SK-N-SH (cell line): ENCODE results near the gene MLLT10. TPM values are rescaled to one million over a fixed set of nuclear protein-coding genes. Genes with fewer than 3 reads are reported as not detected.

Source experiments
- CTCF ChIA-PET: fragments of 300-600, 350-600 bp; formaldehyde crosslinking; extraction: SDS; loops from one replicate; lab custom pipeline; 2021; lab: Yijun Ruan, JAX
- POLR2A ChIA-PET: fragments of 350-600 bp; sonication (Branson Sonifier 250); formaldehyde crosslinking; extraction: SDS; loops from one replicate; lab custom pipeline; 2020; ENCODE audit warnings: antibody characterized with exemption, inconsistent platforms; lab: Yijun Ruan, JAX
- DNase-seq: peaks from one replicate; pipeline ENCODE4 v3.0.0; 2012
- H2AFZ ChIP-seq: fragments of 200-600 bp; sonication (generic); 2 replicates; pipeline ENCODE4 v1.8.1; 2016; ENCODE audit warnings: antibody characterized with exemption, mild to moderate bottlenecking, low read depth
- H3F3A ChIP-seq: fragments of 200-600 bp; sonication (generic); replicated peaks from 2 replicates; pipeline ENCODE3; 2016; ENCODE audit warnings: antibody characterized with exemption, mild to moderate bottlenecking; ENCODE audit not compliant: insufficient read depth
- H3K27ac ChIP-seq, 2 experiments: fragments of 200-500 bp in 1 of 2; fragments of 200-600 bp in 1 of 2; sonication (Bioruptor generic) in 1 of 2; sonication (generic), shearing (Covaris generic) in 1 of 2; 2 replicates each; pipeline versions ENCODE4 v1.5.1 to v1.6.1; 2014 to 2016; ENCODE audit warnings: low read depth in 2 of 2, inconsistent platforms in 1 of 2, low read length in 1 of 2, mild to moderate bottlenecking in 1 of 2, mixed read lengths in 1 of 2
- H3K27me3 ChIP-seq: fragments of 200-600 bp; sonication (generic), shearing (Covaris generic); 2 replicates; pipeline ENCODE4 v1.6.1; 2016; ENCODE audit warnings: mixed run types; ENCODE audit not compliant: insufficient read depth
- H3K36me3 ChIP-seq, 2 experiments: fragments of 200-500 bp in 1 of 2; fragments of 200-600 bp in 1 of 2; sonication (Bioruptor generic) in 1 of 2; sonication (generic) in 1 of 2; replicated peaks in 1 of 2; 2 replicates each; pipeline versions ENCODE3 to v1.5.1; 2014 to 2016; ENCODE audit warnings: low read length in 1 of 2, mild to moderate bottlenecking in 1 of 2; ENCODE audit not compliant: insufficient read depth in 2 of 2, control insufficient read depth in 1 of 2
- H3K4me1 ChIP-seq, 2 experiments: fragments of 200-500 bp in 1 of 2; fragments of 200-600 bp in 1 of 2; sonication (Bioruptor generic) in 1 of 2; sonication (generic), shearing (Covaris generic) in 1 of 2; 2 replicates each; pipeline versions ENCODE4 v1.5.1 to v1.6.1; 2014 to 2016; ENCODE audit warnings: low read depth in 1 of 2, low read length in 1 of 2, mixed run types in 1 of 2; ENCODE audit not compliant: insufficient read depth in 2 of 2, control insufficient read depth in 1 of 2
- H3K4me2 ChIP-seq: fragments of 200-600 bp; sonication (generic), shearing (Covaris generic); 2 replicates; pipeline ENCODE4 v1.6.1; 2017; ENCODE audit warnings: mixed run types
- H3K4me3 ChIP-seq, 2 experiments: fragments of 200-500 bp in 1 of 2; fragments of 200-600 bp in 1 of 2; sonication (Bioruptor generic) in 1 of 2; sonication (generic), shearing (Covaris generic) in 1 of 2; 2 replicates each; pipeline versions ENCODE4 v1.5.1 to v1.8.1; 2014 to 2016; ENCODE audit warnings: low read depth in 2 of 2, inconsistent platforms in 1 of 2, low read length in 1 of 2, mild to moderate bottlenecking in 1 of 2, mixed read lengths in 1 of 2, moderate library complexity in 1 of 2
- H3K79me2 ChIP-seq: fragments of 200-600 bp; sonication (generic); 2 replicates; pipeline ENCODE4 v1.8.1; 2017; ENCODE audit warnings: mild to moderate bottlenecking; ENCODE audit not compliant: insufficient read depth
- H3K9ac ChIP-seq: fragments of 200-600 bp; sonication (generic); 2 replicates; pipeline ENCODE4 v1.6.1; 2017; ENCODE audit warnings: mixed run types
- H3K9me2 ChIP-seq: fragments of 200-600 bp; sonication (generic); 2 replicates; pipeline ENCODE4 v1.6.1; 2017; ENCODE audit warnings: mixed run types
- H3K9me3 ChIP-seq: fragments of 200-600 bp; sonication (generic); 2 replicates; pipeline ENCODE4 v1.6.1; 2017; ENCODE audit warnings: mixed run types, mild to moderate bottlenecking, moderate library complexity
- H4K20me1 ChIP-seq: fragments of 200-600 bp; sonication (generic); 2 replicates; pipeline ENCODE4 v1.6.1; 2017; ENCODE audit warnings: mild to moderate bottlenecking, mixed run types; ENCODE audit not compliant: insufficient read depth
- ELF1 ChIP-seq: IDR thresholded peaks from 2 replicates; pipeline ENCODE4 v1.4.0; 2012
- EZH2phosphoT487 ChIP-seq: fragments of 200-600 bp; sonication (generic); IDR thresholded peaks from 2 replicates; pipeline ENCODE4 v1.6.1; 2017; ENCODE audit warnings: low read depth, mixed run types, mild to moderate bottlenecking, antibody characterized with exemption, moderate library complexity, borderline replicate concordance
- FOXM1 ChIP-seq: IDR thresholded peaks from 2 replicates; pipeline ENCODE4 v1.4.0; 2012; ENCODE audit warnings: low read depth, mild to moderate bottlenecking
- GATA2 ChIP-seq: sonication (generic); formaldehyde crosslinking; IDR thresholded peaks from 2 replicates; pipeline ENCODE4 v1.5.0; 2020; ENCODE audit warnings: mild to moderate bottlenecking, missing genetic modification reagents
- JUND ChIP-seq: IDR thresholded peaks from 2 replicates; pipeline ENCODE4 v1.4.0; 2012
- MEF2A ChIP-seq: IDR thresholded peaks from 2 replicates; pipeline ENCODE4 v1.4.0; 2012; ENCODE audit warnings: low read depth, borderline replicate concordance
- NFIC ChIP-seq: IDR thresholded peaks from 2 replicates; pipeline ENCODE4 v1.4.0; 2012; ENCODE audit warnings: borderline replicate concordance
- NRF1 ChIP-seq: IDR thresholded peaks from 2 replicates; pipeline ENCODE4 v1.6.1; 2012; ENCODE audit warnings: low read depth, mild to moderate bottlenecking, low read length
- POLR2AphosphoS5 ChIP-seq: IDR thresholded peaks from 2 replicates; pipeline ENCODE4 v1.6.1; 2012; ENCODE audit warnings: low read depth, low read length
- RAD21 ChIP-seq: IDR thresholded peaks from 2 replicates; pipeline ENCODE4 v1.6.1; 2012; ENCODE audit warnings: mild to moderate bottlenecking, low read length
- RCOR1 ChIP-seq: fragments of 150-350 bp; IDR thresholded peaks from 2 replicates; pipeline ENCODE4 v1.6.1; 2017; ENCODE audit warnings: antibody characterized with exemption, low read length
- SMC3 ChIP-seq: IDR thresholded peaks from 2 replicates; pipeline ENCODE4 v1.6.1; 2012; ENCODE audit warnings: low read depth, low read length, improper control_type of control experiment
- TCF12 ChIP-seq: IDR thresholded peaks from 2 replicates; pipeline ENCODE4 v1.4.0; 2012
- YY1 ChIP-seq: IDR thresholded peaks from 2 replicates; pipeline ENCODE4 v1.4.0; 2012; ENCODE audit warnings: low read depth, mild to moderate bottlenecking
- WGBS: methylation state at CpG from one replicate; pipeline ENCODE4 v1.1.6; 2017; ENCODE audit warnings: low lambda C conversion rate; 5-methylcytosine and 5-hydroxymethylcytosine counted together
- polyA plus RNA-seq, 3 experiments: library from polyadenylated mRNA; depleted of rRNA; stranded (reverse); fragments of >200 nt; gene quantifications; 2 replicates each; pipeline ENCODE4 v1.2.3, GENCODE V29; 2012
- TF ChIP-seq, protein P1 (sequence below): fragments of 150-350 bp; IDR thresholded peaks from 2 replicates; pipeline ENCODE4 v1.6.1; 2016; ENCODE audit warnings: mild to moderate bottlenecking, low read depth, low read length
- TF ChIP-seq, protein P2 (sequence below): fragments of 150-350 bp; IDR thresholded peaks from 2 replicates; pipeline ENCODE4 v1.6.1; 2017; ENCODE audit warnings: antibody characterized with exemption, low read length, low read depth, borderline replicate concordance
- TF ChIP-seq, protein P3 (sequence below): IDR thresholded peaks from 2 replicates; pipeline ENCODE4; 2012

MLLT10 gene
- polyA plus RNA-seq, 1 of the 3 experiments (the other 2 are of a cell fraction), result 26.0 TPM

DNA sequence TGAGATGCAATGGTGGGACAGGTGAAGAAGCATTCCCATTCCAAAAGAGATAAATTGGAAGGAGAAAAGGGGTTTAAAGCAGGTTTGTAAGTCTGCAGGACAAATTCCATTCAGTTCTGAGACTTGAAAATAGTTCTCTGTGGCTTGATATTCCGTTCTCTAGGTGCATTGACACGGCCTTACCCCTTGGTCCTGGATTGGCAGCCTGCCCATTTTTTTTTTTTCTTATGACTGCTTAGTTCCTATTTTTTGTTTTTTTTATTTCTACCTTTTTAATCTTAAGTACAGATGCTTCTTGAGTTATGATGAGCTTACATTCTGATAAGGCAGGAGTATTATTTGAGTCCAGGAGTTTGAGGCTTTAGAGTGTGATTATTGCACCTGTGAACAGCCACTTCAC is 70.6 kb downstream of the MLLT10 start:
- Histone ChIP-seq H4K20me1 (0 out of 2 replicates have a peak, but pooled peaks cover 7% of the 10 kb centered on the region), H3K36me3 (peaks cover 8 to 31% of the 10 kb centered on the region in 2 experiments), H3K27me3 (no peaks in the 10 kb centered on the region), H3K9me3 (peaks cover 13% of the 10 kb centered on the region), H3K27ac (no peak overlapping the region), H3F3A (peaks cover 7% of the 10 kb centered on the region), H2AFZ (no peak overlapping the region), H3K79me2 (peaks cover 91% of the 10 kb centered on the region), H3K4me3 (no peak overlapping the region), H3K9me2 (no peaks in the 10 kb centered on the region), H3K9ac (no peak overlapping the region), H3K4me2 (no peak overlapping the region), H3K4me1 (no peaks in the 10 kb centered on the region; a peak in 1 of 4 replicates)
- ChIA-PET POLR2A (no interaction called here), CTCF (no interaction called here)
- TF ChIP-seq GATA2 (CRISPR knock-in tag), result no peak
- 0 out of 2 replicates have a peak, but pooled peaks have one; percentile 11 for TF ChIP-seq NFIC
- no peak for DNase-seq
- WGBS, result 89% methylated on average over 2 of the region's 2 CpGs

DNA sequence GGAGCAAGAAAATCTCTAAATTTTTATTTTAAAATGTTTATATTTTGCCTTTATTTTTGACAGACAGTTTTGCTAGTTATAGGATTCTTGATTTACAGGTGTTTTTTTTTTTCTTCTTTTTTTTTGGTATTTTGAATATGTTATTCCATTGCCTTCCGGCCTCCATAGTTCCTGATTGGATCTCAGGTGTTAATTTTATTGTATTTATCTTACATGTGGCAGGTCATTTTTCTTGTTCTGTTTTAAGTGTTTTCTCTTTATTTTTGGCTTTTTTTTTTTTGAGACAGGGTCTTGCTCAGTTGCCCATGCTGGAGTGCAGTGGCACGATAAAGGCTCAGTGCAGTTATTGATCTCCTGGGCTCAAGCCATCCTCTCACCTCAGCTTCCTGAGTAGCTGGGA is 73.9 kb downstream of the MLLT10 start:
- Histone ChIP-seq H3K4me1 (no peaks in the 10 kb centered on the region), H3K9me2 (no peaks in the 10 kb centered on the region), H3K36me3 (peaks cover 17 to 48% of the 10 kb centered on the region in 2 experiments), H3K9ac (no peak overlapping the region), H4K20me1 (no peaks in the 10 kb centered on the region; the same call in 1 of the 2 replicates), H2AFZ (no peak overlapping the region), H3K9me3 (peaks cover 13% of the 10 kb centered on the region), H3F3A (no peaks in the 10 kb centered on the region), H3K79me2 (peaks cover 88% of the 10 kb centered on the region), H3K4me3 (no peak overlapping the region), H3K4me2 (no peak overlapping the region), H3K27ac (no peak overlapping the region), H3K27me3 (no peaks in the 10 kb centered on the region)
- no peak for DNase-seq
- ChIA-PET POLR2A (no interaction called here), CTCF (interaction anchor here (1.1 kb wide), 1 partner anchor 80 kb away, joined by 3 read pairs; no protein-coding TSS in a partner anchor)
- TF ChIP-seq ELF1 (no peak), TCF12 (no peak), RAD21 (no peak), POLR2AphosphoS5 (no peak), EZH2phosphoT487 (no peak), NRF1 (no peak), RCOR1 (no peak), YY1 (no peak), JUND (no peak), MEF2A (no peak)
- 94% methylated on average over 2 of the region's 2 CpGs for WGBS

DNA sequence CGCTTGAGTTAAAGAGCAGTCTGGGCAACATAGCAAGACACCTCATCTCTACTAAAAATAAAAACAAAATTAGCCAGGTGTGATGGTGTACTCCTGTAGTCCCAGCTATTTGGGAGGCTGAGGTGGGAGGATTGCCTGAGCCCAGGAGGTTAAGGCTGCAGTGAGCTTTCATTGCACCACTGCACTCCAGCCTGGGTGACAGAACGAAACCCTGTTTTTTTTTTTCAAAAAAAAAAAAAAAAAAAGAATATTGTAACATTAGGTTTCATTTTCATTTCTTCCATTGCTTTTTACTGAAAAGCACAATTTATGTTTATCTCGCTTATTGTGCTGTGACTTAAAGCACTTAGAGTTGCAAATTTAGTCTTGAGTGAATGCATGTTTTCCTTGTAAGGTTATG is 80.0 kb downstream of the MLLT10 start:
- no peak for DNase-seq
- H3K4me2 ChIP-seq, result no peak overlapping the region
- H3K27ac ChIP-seq, result no peak overlapping the region
- H4K20me1 ChIP-seq, result no peaks in the 10 kb centered on the region; the same call in 1 of the 2 replicates
- no peaks in the 10 kb centered on the region for H3K4me1 ChIP-seq
- H3K9me3 ChIP-seq, result no peaks in the 10 kb centered on the region
- POLR2A ChIA-PET, result no interaction called here
- no peak overlapping the region for H3K4me3 ChIP-seq
- no peak overlapping the region for H2AFZ ChIP-seq
- no peak for TF ChIP-seq FOXM1
- TF ChIP-seq POLR2AphosphoS5, result no peak
- TF ChIP-seq, protein P1, sequence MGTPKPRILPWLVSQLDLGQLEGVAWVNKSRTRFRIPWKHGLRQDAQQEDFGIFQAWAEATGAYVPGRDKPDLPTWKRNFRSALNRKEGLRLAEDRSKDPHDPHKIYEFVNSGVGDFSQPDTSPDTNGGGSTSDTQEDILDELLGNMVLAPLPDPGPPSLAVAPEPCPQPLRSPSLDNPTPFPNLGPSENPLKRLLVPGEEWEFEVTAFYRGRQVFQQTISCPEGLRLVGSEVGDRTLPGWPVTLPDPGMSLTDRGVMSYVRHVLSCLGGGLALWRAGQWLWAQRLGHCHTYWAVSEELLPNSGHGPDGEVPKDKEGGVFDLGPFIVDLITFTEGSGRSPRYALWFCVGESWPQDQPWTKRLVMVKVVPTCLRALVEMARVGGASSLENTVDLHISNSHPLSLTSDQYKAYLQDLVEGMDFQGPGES, result no peak
- TF ChIP-seq, protein P2, sequence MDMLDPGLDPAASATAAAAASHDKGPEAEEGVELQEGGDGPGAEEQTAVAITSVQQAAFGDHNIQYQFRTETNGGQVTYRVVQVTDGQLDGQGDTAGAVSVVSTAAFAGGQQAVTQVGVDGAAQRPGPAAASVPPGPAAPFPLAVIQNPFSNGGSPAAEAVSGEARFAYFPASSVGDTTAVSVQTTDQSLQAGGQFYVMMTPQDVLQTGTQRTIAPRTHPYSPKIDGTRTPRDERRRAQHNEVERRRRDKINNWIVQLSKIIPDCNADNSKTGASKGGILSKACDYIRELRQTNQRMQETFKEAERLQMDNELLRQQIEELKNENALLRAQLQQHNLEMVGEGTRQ, result no peak
- TF ChIP-seq ELF1, result no peak
- no peak for TF ChIP-seq SMC3
- TF ChIP-seq, protein P3, sequence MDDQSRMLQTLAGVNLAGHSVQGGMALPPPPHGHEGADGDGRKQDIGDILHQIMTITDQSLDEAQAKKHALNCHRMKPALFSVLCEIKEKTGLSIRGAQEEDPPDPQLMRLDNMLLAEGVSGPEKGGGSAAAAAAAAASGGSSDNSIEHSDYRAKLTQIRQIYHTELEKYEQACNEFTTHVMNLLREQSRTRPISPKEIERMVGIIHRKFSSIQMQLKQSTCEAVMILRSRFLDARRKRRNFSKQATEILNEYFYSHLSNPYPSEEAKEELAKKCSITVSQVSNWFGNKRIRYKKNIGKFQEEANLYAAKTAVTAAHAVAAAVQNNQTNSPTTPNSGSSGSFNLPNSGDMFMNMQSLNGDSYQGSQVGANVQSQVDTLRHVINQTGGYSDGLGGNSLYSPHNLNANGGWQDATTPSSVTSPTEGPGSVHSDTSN, result no peak
- 96% methylated on average over 3 of the region's 3 CpGs for WGBS
- peaks cover 13% of the 10 kb centered on the region for H3F3A ChIP-seq
- H3K79me2 ChIP-seq, result peaks cover 64% of the 10 kb centered on the region
- H3K9me2 ChIP-seq, result no peaks in the 10 kb centered on the region
- H3K36me3 ChIP-seq, result peaks cover 15 to 60% of the 10 kb centered on the region in 2 experiments
- CTCF ChIA-PET, result no interaction called here
- H3K9ac ChIP-seq, result no peak overlapping the region
- H3K27me3 ChIP-seq, result no peaks in the 10 kb centered on the region
